ENCODE measurements around the gene UBE4B.

UBE4B gene

DNA sequence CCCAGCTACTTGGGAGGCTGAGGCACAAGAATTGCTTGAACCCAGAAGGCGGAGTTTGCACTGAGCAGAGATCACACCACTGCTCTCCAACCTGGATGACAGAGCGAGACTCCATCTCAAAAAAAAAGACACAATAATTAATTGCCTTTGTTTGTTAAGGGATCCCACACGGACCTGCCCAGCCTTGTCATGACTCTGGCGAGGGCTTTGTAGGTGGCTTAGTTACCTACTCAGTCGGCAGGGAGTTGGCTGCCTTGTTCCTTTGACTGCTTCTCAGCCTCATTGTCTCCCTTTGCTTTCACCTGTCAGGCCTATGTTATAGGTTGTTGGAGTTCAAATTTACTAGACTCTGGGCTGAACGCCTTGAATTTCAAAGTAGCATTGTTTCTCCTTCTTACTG is 82.0 kb downstream of the UBE4B start:
- DNase-seq (ENCODE audit: low read depth in 2 of 2): no peak

DNA sequence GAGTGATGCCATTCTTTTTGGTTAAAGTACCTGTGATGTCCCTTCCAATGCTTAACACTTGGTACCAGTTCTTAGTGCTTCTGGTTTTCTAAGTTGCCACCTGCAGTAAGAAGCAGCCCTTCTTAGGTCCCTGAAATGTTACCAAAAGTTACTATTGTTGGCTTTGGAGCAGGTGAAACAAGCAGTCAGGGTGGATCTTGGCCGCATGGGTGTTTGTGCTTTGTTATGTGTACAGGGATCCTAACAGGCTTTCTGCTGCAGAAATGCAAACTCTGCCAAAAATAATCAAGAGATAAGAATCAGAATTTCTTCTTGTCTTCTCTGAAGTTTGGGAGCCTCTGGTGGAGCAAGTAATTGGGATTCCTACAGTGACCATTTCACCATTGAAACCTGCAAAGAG is 84.4 kb downstream of the UBE4B start:
- DNase-seq (ENCODE audit: low read depth in 2 of 2): no peak

DNA sequence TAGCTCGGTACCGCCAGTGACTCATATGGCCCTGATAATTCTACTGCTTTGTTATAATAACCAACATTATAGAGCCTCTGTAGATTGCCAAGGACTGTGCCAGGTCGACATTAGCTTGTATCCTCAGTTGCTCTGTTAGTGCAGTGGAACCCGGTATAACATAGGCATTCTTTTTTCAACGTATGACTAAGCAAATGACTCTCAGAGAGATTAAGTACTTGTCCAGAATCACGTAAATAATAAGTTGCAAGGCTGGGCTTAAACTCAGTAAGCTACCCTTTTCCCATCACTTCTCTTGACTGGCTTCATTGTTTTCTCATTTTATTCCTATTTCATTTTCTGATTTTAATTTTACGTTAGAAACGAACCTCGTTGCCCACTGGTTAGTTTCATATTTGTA is 85.1 kb downstream of the UBE4B start:
- no peak for DNase-seq (ENCODE audit: low read depth in 2 of 2)

DNA sequence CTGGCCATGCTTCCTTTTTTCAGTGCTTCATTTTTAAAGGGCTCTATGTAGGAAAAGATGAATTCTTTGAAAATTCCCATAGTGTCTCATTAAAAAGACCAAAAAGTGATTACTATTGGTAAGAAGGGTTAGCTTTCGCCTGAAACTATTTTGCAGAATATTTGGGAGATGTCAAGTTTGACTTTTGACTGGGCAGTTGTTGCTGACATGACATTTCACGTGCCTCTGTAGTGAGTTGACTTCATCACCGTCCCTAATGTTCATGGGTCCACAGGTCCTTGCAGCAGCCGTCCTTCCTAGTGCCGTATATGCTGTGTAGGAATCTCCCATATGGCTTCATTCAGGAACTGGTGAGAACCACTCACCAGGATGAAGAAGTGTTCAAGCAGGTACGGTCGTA is 88.9 kb downstream of the UBE4B start:
- no peak for DNase-seq (ENCODE audit: low read depth in 2 of 2)

DNA sequence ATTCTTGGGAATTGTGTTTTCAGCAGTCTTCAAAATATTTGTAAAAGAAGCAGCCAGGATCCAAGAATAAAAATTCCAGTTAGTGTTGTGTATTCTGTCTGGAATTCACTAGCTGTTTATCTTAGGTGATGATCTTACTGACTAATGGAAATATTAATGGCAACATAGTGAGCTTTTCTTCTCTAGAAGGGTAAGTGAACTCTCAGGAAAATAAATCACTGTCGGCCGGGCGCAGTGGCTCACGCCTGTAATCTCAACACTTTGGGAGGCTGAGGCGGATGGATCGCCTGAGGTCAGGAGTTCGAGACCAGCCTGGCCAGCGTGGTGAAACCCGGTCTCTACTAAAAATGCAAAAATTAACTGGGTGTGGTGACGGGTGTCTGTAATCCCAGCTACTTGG is 90.2 kb downstream of the UBE4B start:
- no peak for DNase-seq (ENCODE audit: low read depth in 2 of 2)

DNA sequence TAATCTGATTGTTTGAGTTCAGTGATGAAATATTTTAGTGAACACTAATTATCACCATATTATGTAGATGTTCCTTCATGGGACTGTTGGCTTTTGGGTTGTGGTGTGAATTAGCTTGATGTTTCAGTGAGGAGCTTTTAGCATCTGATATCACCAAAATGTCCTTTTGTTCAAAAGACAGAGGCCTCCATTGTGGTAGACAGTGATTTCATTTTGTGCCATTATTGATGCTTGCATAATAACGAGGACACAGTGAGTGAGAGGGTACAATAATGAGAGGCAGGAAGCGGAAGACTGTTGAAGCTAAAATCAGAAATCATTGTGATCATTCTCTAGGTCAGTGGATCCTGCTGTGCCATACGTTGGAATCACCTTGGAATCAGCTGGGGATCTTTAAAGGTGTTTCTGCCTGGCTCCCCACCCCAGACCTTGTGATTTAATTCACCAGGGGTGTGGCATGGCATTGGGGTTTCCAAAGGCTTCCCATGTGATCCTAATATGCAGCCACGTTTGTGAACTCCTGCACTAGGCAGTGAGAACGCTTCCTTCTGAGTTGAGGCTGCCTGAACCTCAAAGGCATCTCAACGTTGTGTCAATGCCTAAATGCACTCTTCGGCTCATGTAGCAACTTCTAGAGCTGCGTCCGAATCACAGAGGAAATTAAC is 95.5 kb downstream of the UBE4B start:
- no peak for DNase-seq (ENCODE audit: low read depth in 2 of 2)

DNA sequence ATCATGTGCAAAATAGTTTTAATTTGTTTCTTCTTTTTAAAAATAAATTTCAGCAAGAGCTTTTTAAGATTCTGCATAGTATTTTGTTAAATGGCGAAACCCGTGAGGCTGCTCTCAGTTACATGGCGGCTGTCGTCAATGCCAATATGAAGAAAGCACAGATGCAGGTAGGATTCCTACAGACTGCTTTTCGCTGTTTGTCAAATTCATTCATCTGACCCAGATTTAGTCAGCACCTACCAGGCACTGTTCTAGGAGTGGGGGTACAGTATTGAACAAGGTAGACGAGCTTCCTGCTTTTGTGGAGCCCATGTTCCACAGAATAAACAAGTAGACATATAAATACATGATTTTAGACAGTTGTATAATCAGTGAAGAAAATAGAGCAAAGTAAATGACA is 99.6 kb downstream of the UBE4B start:
- DNase-seq (ENCODE audit: low read depth in 2 of 2): no peak

DNA sequence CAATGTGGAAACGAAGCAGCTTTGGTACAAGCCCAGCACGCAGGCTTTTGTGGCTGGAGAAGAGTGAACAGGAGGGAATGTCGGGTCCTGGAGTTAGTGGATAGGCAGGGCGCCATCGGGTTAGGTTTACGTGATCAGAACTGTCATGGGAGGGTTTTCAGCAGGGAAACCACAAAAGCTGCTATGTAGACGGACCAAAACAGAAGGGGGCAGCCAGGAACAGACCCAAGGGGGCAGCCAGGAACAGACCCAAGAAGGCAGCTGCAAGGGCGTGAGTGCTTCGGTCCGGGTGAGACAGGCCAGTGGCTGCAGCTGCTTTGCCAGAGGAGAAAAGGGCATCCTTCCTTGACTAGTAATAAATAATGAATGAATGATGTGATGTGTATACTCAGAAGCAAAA is 100.1 kb downstream of the UBE4B start:
- no peak for DNase-seq (ENCODE audit: low read depth in 2 of 2)

DNA sequence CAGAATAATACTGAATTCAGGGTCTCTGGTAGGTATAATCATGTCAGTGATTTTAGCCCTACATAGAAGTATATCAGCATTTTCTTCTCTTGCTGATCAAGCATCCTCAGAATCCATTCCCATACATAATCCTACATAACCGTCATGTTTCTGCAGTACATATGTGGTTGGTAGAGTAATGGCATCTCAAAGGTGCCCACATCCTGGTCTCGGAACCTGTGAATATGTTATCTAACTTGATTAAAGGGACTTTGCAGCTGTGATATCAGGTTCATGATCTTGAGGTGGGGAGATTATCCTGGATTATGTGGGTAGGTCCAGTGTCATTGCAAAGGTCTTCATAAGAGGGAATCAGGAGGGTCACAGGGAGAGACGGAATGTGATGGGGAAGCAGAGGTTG is 108.2 kb downstream of the UBE4B start:
- no peak for DNase-seq (ENCODE audit: low read depth in 2 of 2)

DNA sequence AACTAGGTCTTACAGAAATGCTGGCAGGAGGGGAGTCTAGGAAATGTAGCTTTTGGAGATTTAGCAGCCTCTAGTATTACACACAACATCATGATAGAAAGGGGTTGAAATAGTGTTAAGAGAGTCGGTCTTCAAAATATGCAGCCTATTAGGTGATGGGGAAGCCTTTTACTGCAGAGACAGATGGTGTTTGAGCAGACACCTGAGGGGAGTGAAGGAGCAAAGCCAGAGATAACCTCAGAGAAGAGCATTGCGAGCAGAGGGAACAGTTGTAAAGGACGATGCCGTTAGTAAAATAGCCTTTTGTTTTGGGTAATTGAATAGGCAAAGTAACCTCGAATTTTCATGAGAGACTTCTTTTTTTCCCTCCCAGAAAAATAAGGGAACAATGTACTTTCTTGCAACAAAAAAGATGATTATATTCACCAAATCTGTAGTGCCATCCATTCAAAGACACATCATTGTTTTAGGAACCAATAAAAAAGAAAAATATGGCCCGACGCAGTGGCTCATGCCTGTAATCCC is 111.3 kb downstream of the UBE4B start:
- no peak for DNase-seq (ENCODE audit: low read depth in 2 of 2)

DNA sequence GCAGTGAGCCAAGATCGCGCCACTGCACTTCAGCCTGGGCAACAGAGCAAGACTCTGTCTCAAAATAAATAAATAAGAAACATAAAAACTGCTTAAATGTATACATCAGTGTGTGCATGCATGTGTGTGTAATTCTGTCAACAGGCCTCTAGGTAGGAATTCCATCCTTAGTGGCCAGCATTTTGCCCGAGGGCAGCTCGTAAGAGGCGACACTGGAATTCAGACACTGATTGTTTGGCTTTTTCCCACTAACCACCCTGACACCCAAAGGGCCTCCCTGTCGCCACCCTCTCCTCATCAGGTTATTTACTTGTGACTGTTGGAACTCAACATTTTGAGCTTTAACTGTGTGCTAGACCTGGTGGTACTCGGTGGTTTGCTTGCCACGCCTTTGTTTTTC is 113.6 kb downstream of the UBE4B start:
- no peak for DNase-seq (ENCODE audit: low read depth in 2 of 2)

DNA sequence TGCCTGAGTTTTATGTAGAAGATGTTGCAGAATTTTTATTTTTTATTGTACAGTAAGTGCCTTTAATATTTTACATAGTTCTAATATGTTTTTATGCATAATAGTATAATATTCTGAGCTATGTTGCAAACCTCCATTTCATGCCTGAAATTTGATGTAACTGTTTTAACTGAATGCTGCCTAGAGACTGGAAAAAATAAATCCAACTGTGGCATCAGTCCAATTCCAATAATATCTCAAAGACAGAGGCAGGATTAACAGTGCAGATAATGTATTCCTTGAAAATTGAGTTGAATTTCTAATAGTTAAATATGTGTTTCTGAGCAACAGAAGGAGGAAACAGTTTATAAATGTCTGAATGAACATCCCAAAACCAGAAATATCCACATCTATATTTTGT is 116.5 kb downstream of the UBE4B start:
- DNase-seq (ENCODE audit: low read depth in 2 of 2): no peak

DNA sequence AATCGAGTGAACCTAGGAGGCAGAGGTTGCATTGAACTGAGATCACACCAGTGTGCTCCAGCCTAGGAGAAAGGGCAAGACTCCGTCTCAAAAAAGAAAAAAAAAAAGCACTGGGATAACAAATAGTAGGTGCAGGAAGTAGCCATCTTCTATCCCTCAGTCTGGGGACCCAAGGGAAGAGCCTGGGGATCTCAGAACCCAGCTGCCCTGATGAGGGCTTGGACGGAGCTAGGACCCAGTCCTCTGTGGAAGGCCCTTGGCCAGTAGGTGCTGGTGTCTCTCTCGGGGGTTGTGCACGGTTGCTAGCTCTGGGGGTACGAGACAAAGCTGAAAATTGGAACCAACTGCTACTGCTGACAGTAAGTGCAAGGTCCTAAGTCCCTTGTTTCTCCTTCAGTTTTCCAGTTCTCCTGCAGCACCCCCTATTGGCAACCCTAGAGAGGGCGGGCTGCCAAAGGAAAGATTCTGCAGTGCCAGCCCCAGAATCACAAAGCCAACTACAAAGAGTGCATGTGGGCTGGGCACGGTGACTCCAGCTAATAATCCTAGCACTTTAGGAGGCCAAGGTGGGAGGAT is 120.0 kb downstream of the UBE4B start:
- peak in 1 of 2 donors; percentile 1 for DNase-seq (ENCODE audit: low read depth in 2 of 2)

DNA sequence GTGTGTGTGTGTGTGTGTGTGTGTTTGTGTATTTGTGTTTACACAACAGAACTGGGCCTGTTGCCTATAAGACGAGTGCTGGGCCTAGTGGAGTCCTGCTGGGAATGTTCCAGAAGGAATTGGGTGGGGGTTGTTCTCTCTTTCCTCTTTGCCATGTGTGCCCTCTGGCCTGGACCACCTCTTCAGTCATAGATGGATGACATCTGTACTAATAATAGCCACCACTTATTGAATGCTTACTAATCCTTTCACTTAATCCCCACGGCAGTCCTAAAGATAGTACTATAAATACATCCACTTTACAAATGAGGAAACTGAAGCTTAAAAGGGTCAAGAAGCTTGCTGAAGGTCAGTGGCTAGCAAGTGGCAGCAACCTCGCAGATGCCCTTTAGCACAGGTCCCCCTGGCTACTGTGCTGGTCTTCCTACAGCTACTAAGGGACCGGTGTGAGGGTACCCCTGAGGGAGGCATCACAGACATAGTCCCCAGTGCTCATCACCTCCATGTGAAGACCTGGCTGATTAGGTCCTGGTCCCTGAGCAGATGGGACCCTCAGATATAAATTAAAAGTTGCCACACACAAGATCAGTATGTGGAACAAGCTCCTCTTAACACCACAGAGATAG is 122.4 kb downstream of the UBE4B start:
- no peak for DNase-seq (ENCODE audit: low read depth in 2 of 2)

DNA sequence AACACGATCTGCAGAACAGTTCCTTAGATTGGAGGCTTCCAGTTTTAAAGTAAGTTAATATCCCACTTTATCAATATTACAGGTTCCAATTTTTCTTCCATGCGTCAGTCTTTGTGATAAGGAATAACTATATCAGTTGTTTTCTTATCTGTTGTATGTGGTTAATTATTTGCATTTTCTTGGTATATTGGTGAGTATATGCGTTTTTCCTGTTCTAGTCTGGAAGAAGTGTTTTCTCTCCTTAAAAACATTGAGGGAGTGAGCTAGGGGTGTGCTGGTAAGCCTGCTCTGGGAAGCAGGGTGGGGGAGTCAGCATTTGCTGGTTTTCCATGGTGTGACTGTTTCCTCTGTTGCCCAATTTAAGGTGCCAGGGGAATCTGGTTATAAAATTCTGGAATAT is 127.4 kb downstream of the UBE4B start:
- no peak for DNase-seq (ENCODE audit: low read depth in 2 of 2)

DNA sequence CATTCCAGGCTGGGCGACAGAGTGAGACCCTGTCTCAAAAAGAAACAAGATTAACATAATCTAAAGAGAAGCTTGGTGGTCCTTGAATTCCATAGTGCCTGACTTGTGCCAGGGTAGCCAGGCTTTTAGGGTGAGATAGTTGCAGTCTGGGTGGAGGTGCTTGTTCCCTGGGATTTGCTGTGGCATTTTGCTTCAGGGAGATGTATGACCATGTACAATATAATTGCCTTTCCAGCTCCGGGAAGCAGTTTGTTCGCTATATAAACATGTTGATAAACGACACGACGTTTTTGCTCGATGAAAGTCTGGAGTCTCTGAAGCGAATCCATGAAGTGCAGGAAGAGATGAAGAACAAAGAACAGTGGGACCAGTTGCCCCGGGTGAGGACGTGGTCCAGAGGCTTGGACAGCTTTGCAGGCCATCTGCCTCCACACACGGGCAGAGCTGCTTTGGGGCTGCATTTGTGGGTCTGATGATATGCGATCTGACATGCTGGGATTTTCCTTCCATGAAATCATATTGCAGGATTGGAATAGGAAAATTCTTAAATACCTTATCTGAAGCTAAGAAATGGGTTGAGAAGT is 128.2 kb downstream of the UBE4B start:
- DNase-seq (ENCODE audit: low read depth in 2 of 2): no peak

DNA sequence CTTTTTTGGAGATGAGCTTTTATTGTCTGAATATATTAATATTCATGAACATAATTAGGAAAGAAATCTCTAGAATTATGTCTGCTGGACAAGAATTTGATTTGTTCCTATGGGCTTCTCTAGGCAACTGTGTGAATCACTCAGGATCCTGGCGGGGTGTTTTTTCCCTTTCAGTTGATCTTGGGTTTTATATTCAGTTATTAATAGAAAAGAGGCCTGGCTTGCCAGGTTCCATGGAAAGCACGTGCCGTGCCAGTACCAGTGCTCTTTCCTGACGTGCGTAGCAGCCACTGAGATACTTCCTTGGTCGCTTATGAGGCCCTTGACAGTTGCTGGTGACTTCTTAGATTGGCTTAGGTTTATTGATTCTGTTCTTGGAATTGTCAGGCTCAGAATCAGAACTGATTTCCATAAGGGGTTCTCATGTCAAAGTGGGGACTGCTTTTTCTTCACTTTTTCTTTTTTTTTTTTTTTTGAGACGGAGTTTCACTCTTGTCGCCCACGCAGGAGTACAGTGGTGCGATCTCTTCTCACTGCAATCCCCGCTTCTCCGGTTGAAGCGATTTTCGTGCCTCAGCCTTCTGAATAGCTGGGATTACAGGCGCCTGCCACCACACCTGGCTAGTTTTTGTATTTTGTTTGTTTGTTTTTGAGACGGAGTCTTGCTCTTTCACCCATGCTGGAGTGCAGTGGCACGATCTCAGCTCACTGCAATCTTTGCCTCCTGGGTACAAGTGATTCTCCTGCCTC is 129.0 kb downstream of the UBE4B start:
- DNase-seq (ENCODE audit: low read depth in 2 of 2): no peak

DNA sequence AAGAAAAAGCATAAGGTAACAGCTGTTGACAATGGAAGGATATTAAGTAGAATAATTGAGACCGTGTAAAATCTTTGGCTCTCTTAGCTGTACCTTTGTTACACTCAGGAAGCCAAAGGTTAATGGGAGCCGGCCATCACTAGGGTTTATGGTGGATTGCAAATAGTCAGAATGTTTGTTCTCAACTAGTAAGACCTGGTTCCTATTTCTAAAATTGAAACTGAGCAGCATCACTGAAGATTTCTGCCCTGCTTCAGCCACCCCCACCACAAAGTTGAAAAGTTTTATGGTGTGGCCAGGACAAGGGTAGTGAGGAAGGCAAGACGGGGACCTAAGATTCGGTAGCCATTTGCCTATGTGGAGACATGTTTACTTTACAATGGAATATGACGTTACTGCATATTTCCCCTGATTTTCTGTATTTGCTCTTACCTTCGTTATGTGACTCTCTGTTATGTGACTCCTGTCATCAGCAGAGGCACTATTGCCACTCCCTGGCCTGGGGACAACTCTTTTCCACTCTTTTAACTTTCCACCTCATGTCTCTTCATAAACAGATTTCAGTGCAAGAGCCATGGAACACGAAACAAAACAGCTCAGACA is 136.3 kb downstream of the UBE4B start:
- no peak for DNase-seq (ENCODE audit: low read depth in 2 of 2)

DNA sequence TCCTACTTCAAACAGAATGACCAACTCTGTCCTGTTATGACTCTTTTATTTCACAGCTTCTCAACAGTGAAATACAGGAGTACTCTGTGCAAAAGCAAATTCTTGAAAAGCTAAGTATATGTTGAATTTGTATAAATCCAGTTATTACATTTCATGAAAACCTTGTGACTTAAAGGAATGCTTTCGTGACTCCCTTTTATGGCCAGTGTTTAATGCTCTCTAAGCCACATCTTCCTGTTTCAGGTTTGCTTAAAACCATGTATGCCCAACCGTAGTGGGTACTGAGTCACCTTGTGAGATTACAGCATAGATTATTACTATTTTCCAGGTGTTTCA is 137.4 kb downstream of the UBE4B start:
- no peak for DNase-seq (ENCODE audit: low read depth in 2 of 2)

DNA sequence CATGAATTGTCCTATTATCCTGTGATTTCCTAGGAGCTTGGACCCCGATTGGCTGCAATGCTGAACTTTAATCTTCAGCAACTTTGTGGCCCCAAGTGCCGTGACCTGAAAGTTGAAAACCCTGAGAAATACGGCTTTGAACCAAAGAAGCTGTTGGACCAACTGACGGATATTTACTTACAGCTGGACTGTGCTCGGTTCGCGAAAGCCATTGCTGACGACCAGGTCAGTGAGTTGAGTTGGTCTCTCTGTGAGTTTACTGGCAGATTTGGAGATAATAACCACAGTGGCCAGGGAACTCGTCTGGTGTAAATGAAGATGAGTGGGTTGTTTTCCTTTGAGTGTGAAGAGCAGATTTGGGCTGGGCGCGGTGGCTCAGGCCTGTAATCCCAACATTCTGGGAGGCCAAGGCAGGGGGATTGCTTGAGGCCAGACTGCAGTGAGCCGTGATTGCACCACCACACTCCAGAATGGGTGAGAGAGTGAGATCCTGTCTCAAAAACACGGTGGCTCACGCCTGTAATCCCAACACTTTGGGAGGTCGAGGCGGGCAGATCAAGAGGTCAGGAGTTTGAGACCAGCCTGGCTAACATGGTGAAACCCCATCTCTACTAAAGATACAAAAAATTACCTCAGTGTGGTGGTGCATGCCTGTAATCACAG is 138.5 kb downstream of the UBE4B start:
- DNase-seq (ENCODE audit: low read depth in 2 of 2): no peak

DNA sequence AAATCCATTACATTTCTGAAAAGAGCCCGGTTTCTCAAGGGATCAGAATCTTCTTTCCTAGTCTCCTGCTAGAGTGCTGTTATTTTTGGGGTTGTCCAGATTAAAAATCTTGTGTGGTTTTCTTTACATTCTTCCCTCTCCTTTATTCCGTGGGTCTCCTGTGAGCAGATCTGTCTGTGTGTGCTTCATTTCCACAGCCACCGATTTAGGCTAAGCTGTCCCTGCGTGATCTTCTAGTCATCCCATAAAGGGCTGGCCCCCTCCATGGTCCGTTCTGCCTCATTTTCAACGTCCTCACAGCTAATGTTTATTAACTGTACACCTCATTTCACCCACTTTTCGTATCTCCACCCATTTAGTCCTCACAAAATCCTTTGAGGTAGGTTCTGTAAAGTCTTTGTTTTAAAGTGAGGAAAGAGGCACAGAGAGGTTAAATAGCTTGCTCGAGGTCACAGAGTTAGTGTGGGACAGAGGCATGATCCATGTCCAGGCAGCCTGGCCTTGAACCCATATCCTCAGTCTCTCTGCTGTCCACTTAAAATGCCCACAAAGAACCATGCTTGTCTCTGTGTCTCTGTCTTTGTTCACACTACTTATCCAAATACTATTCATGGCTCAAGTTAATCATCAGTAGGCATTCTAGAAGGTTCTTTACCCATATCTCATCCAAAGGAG is 139.4 kb downstream of the UBE4B start:
- no peak for DNase-seq (ENCODE audit: low read depth in 2 of 2)
